GM10266 (cell line): ENCODE data around the gene VN1R5.

Experiments
- DNase-seq: peaks from one replicate; pipeline ENCODE4 v3.0.0; 2012; ENCODE audit errors: extremely low spot score
- TF ChIP-seq, protein P1 (sequence below): IDR thresholded peaks from 2 replicates; pipeline ENCODE4 v1.5.1; 2012; ENCODE audit warnings: mild to moderate bottlenecking, low read depth; ENCODE audit not compliant: control insufficient read depth, insufficient read depth; ENCODE audit errors: missing control alignments

VN1R5 gene

DNA sequence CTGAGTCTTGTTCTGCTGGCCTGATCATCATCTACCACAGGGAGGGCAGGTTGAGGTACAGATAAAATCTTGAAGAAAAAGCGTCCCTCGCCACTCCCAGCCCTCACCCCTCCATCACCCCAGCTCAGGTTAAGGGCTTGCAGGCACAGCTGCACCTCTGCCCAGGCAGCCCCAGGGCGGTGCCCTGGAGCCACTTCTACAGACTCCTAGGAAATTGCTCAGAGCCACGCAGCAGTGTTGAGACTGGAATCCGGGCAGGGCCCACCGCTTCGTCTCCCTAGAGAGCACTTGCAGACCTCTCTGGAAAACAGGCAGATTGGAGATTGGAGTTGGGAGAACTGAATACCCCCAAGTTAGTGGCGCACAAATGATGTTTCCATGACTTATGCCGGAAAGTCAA lies 35.3 kb downstream of the VN1R5 start:
- DNase-seq = no peak
- TF ChIP-seq, protein P1, sequence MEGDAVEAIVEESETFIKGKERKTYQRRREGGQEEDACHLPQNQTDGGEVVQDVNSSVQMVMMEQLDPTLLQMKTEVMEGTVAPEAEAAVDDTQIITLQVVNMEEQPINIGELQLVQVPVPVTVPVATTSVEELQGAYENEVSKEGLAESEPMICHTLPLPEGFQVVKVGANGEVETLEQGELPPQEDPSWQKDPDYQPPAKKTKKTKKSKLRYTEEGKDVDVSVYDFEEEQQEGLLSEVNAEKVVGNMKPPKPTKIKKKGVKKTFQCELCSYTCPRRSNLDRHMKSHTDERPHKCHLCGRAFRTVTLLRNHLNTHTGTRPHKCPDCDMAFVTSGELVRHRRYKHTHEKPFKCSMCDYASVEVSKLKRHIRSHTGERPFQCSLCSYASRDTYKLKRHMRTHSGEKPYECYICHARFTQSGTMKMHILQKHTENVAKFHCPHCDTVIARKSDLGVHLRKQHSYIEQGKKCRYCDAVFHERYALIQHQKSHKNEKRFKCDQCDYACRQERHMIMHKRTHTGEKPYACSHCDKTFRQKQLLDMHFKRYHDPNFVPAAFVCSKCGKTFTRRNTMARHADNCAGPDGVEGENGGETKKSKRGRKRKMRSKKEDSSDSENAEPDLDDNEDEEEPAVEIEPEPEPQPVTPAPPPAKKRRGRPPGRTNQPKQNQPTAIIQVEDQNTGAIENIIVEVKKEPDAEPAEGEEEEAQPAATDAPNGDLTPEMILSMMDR = no peak

DNA sequence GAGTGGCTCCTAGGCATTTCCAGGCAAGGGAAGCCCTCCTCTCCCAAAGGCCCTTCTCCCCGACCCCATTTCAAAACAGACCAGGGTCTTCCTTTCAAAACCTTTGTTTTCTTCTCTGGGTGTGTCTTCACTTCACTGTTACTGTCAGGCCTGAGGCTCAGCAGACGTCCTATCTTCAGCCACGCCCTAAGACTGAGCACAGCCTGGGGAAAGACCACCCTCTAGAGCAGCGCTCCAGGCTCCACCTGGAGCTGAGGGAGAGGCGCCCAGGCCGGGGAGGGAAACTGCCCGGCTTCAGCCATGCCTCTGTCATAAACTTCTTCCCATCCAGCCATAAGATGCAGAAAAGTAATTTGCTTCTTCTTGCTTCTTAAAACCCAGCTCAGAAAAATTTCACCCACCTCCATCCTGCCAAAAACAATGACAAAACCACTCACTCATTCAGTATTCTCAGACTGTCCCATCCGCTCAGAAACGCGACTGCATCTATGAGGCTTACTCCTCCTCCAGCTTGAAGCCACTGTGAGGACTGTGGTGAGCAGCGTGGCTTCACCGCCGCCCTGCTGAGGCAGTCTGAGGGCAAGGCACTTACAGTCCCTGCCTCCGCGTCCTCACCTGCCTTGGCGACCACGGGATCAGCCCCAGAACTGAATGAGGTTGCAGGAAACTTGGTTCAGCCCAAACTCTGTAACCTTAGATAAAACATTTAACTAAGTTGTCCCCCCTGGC lies 36.1 kb downstream of the VN1R5 start:
- no peak for DNase-seq
- TF ChIP-seq, protein P1 = no peak

DNA sequence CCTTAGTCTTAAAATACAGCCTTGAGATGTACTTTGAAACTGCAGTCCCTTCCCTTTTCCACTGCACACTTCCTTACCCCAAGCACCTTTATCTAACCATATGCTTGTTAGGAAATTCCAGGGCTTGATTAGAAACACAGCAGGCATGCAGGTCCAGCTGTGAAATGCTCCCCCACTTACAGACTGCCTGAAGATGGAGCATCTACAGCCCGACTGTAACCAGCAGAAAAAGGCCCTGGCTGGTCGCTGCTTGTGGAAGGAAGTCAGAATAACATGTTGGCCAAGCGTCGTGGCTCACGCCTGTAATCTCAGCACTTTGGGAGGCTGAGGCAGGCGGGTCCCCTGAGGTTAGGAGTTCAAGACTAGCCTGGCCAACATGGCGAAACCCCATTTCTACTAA lies 37.2 kb downstream of the VN1R5 start:
- no peak for DNase-seq
- TF ChIP-seq, protein P1 = no peak

DNA sequence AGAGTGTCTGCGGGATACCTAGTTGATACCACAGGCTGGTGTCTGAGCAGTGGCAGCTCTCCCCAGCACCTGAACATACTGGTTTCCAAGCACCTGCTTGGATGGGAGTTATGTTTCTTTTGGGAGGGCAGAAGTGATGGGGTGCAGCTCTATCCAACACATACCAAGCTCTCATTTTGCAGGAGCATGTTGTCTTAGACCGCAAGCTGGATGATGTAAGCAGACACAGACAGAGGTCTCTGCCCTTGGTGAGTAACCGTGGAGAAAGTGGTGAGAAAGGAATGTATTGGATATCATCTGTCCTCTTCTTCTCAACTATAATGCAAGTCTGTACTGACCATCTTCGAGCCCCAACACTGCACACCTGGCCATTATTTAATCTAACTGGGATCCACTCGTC lies 38.4 kb downstream of the VN1R5 start:
- TF ChIP-seq, protein P1 = no peak
- DNase-seq = no peak

DNA sequence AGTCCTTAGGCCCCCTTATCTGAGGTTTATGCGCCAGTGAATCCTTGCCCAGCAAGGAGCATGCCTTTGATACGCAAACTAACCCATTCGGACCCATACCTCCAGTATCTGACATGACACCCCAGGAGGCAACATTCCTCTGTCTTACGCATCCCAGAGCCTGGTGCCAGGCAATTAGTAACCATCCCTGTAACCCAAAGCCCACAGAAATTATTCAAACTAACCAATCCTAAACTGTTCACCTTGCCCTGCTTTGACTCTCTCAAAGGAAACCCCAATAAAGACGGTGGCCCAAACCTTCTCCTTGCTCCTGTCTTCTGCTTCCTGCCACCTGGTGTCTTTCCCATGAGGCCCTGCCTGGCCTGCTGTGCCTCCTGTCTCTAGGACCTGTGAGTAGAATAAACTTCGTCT lies 39.4 kb downstream of the VN1R5 start:
- TF ChIP-seq, protein P1 = no peak
- no peak for DNase-seq

DNA sequence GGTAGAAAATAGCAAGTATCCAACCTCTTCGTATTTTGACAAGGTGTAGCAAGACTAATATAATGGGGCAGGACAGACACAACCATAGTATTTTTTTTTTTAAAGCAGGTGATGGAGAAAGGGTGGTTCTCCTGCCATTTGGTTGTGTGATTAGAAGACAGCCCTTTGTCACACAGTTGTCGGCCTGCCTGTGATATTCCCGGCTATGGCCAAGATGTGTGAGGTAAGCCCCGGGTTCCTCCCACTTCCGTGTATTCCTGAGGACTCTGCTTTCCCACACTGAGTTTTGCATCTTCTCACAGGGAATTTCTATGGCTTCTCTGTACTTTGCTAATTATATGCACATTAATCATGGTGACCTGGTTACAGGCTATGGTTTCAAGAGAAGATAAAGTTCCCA lies 39.9 kb downstream of the VN1R5 start:
- TF ChIP-seq, protein P1 = no peak
- DNase-seq = no peak

DNA sequence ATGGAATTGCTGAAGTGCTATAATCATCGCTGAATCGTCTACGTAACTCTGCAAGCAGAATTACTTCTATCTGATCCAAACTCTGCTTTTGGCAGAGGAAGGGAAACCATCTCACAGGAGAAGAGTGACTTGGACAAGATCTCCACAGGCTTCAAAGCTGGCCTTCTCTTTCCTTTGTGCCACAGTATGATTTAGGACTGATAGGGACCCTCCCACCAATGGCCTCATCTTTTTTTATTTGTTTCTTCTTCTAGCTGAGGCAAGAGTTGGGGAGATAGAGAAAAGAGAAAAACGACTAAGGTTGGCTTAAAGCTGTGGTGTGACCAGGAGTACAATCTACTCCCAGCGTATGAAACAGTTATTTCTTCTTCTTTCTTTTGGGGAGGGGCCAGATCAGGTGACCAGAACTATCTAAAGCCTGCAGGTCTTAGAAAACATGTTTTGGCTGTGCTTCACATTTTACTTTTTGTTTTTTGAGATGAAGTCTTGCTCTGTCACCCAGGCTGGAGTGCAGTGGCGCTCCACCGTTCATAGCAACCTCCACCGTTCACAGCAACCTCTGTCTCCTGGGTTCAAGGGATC lies 40.8 kb downstream of the VN1R5 start:
- no peak for DNase-seq
- TF ChIP-seq, protein P1 = no peak
